Prostate gland (tissue), 2 donors: ENCODE data around the gene NAV2. TPM values are rescaled to one million over a fixed set of nuclear protein-coding genes. Genes with fewer than 3 reads are reported as not detected.

Experiments used
- DNase-seq: peaks from one replicate; pipeline ENCODE4 v3.0.0-alpha.2; 2019; ENCODE audit warnings: low spot score
- H3K27ac ChIP-seq, 2 donors: fragments of 200-600 bp; sonication (generic); 2 replicates each; pipeline ENCODE4 v1.5.1; 2017 to 2019
- H3K27me3 ChIP-seq: fragments of 200-600 bp; sonication (generic); replicated peaks from 2 replicates; pipeline ENCODE4 v1.5.1; 2019; ENCODE audit not compliant: insufficient read depth
- H3K36me3 ChIP-seq, 2 donors: fragments of 200-600 bp; sonication (generic); 1 replicate in 1 of 2; 2 replicates in 1 of 2; pipeline versions ENCODE4 v1.5.1 to v1.8.1; 2017 to 2019
- H3K4me1 ChIP-seq: fragments of 200-600 bp; sonication (generic); replicated peaks from 2 replicates; pipeline ENCODE4 v1.5.1; 2019
- H3K4me3 ChIP-seq, 2 donors: fragments of 200-600 bp; sonication (generic); 2 replicates each; pipeline ENCODE4 v1.5.1; 2017 to 2019
- H3K9me3 ChIP-seq: fragments of 200-600 bp; sonication (generic); 2 replicates; pipeline ENCODE4 v1.5.1; 2017
- CTCF ChIP-seq, 4 experiments: fragments of 200-600 bp in 2 of 4; fragments of 450-650 bp in 2 of 4; sonication (generic) in 2 of 4; IDR thresholded peaks; 1 replicate in 3 of 4; 2 replicates in 1 of 4; pipeline ENCODE4 v1.5.1; 2016 to 2019; ENCODE audit warnings: antibody characterized with exemption in 4 of 4, mild to moderate bottlenecking in 2 of 4, moderate library complexity in 2 of 4
- POLR2A ChIP-seq: fragments of 450-650 bp; IDR thresholded peaks from one replicate; pipeline ENCODE4 v1.6.1; 2016; ENCODE audit warnings: antibody characterized with exemption, mild to moderate bottlenecking
- POLR2AphosphoS5 ChIP-seq: sonication (generic); formaldehyde crosslinking; IDR thresholded peaks from one replicate; pipeline ENCODE4 v1.6.1; 2017; ENCODE audit warnings: antibody characterized with exemption
- WGBS: methylation state at CpG from one replicate; pipeline ENCODE4 v1.1.5; 2018; 5-methylcytosine and 5-hydroxymethylcytosine counted together
- intact Hi-C: fragments of 100-400 bp; cut with DNase I; formaldehyde crosslinking; loops from one replicate; pipeline ENCODE4 v1.14.2; 2022
- total RNA-seq, 2 donors: library from RNA; depleted of rRNA; stranded (reverse); fragments of >200 nt; gene quantifications; one replicate each; pipeline ENCODE4 v1.1.0, GENCODE V29; 2016

NAV2 gene
- total RNA-seq, 2 donors from 2014 or later, result 17.1 to 26.6 TPM

GRCh38 chr11:20118209-20118608 lies 405.6 kb downstream of the NAV2 start:
- Histone ChIP-seq H3K4me3 (no peak overlapping the region), H3K36me3 (no peaks in the 10 kb centered on the region), H3K4me1 (no peaks in the 10 kb centered on the region), H3K9me3 (no peaks in the 10 kb centered on the region), H3K27me3 (no peaks in the 10 kb centered on the region), H3K27ac (no peak overlapping the region)
- intact Hi-C loops, result no loop called here
- no peak for DNase-seq
- TF ChIP-seq POLR2AphosphoS5 (no peak), CTCF (IDR thresholded peaks at IDR 0.05) (no peak), POLR2A (no peak)
- 93% methylated on average over 15 of the region's 15 CpGs for WGBS

GRCh38 chr11:20119315-20119714 lies 406.7 kb downstream of the NAV2 start:
- no peaks in the 10 kb centered on the region for H3K27me3 ChIP-seq
- intact Hi-C loops, result no loop called here
- no peaks in the 10 kb centered on the region for H3K36me3 ChIP-seq
- no peak overlapping the region for H3K27ac ChIP-seq
- H3K9me3 ChIP-seq, result no peaks in the 10 kb centered on the region
- no peak overlapping the region for H3K4me3 ChIP-seq
- no peak for DNase-seq
- WGBS, result 90% methylated on average over 12 of the region's 12 CpGs
- no peak for TF ChIP-seq POLR2A
- no peak for TF ChIP-seq CTCF (IDR thresholded peaks at IDR 0.05)
- TF ChIP-seq POLR2AphosphoS5, result no peak
- H3K4me1 ChIP-seq, result no peaks in the 10 kb centered on the region

- no peaks in the 10 kb centered on the region for H3K36me3 ChIP-seq
- H3K27me3 ChIP-seq, result no peaks in the 10 kb centered on the region
- no peaks in the 10 kb centered on the region for H3K4me1 ChIP-seq
- intact Hi-C loops, result no loop called here
- H3K27ac ChIP-seq, result no peak overlapping the region
- DNase-seq, result no peak
- WGBS, result 90% methylated on average over 7 of the region's 7 CpGs
- TF ChIP-seq POLR2A (no peak), CTCF (IDR thresholded peaks at IDR 0.05) (no peak), POLR2AphosphoS5 (no peak)
- no peak overlapping the region for H3K4me3 ChIP-seq
- H3K9me3 ChIP-seq, result no peaks in the 10 kb centered on the region
Measured at GRCh38 chr11:20120134-20120925, 407.7 kb downstream of the NAV2 start.

GRCh38 chr11:20122131-20122530 lies 409.5 kb downstream of the NAV2 start:
- intact Hi-C loops, result no loop called here
- H3K27ac ChIP-seq, result no peak overlapping the region
- TF ChIP-seq CTCF (IDR thresholded peaks at IDR 0.05) (no peak), POLR2A (no peak)
- no peak overlapping the region for H3K4me3 ChIP-seq
- no peaks in the 10 kb centered on the region for H3K4me1 ChIP-seq
- no peaks in the 10 kb centered on the region for H3K27me3 ChIP-seq
- no peaks in the 10 kb centered on the region for H3K9me3 ChIP-seq
- H3K36me3 ChIP-seq, result no peaks in the 10 kb centered on the region
- no peak for DNase-seq
- WGBS, result 88% methylated on average over 3 of the region's 3 CpGs

- Histone ChIP-seq H3K27me3 (no peaks in the 10 kb centered on the region), H3K4me3 (no peak overlapping the region), H3K9me3 (no peaks in the 10 kb centered on the region), H3K36me3 (no peaks in the 10 kb centered on the region), H3K4me1 (no peaks in the 10 kb centered on the region), H3K27ac (no peak overlapping the region)
- DNase-seq, result no peak
- 81% methylated on average over 6 of the region's 6 CpGs for WGBS
- no peak for TF ChIP-seq POLR2A
- TF ChIP-seq CTCF (IDR thresholded peaks at IDR 0.05), result no peak
- TF ChIP-seq POLR2AphosphoS5, result no peak
- intact Hi-C loops, result loop anchor here (5.0 kb wide), 1 partner anchor 231 kb away; no protein-coding TSS in a partner anchor
Measured at GRCh38 chr11:20125927-20126326, 413.3 kb downstream of the NAV2 start.
